ENCODE results near the gene SNX11.

The SNX11 gene

DNA sequence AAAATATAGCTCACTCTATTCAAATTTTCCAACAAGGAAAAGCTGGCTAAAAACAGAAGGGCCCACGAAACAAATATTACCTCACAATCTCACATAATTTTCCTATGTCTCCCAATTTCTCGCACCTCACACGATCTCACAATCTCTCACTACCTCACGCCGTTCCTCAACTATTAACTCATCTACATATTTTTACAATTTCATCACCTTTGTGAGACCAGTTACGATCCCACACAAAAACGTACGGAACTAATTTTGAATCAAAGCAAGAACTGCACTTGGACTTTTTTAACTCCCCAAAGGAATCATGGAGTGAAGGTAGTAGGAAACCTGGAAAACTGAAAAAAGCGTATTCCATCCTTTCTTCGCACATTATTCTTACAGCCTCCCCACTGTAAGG is 7.4 kb upstream of the SNX11 start:
- DNase-seq (ENCODE audit: low read depth in 2 of 2), result no peak

DNA sequence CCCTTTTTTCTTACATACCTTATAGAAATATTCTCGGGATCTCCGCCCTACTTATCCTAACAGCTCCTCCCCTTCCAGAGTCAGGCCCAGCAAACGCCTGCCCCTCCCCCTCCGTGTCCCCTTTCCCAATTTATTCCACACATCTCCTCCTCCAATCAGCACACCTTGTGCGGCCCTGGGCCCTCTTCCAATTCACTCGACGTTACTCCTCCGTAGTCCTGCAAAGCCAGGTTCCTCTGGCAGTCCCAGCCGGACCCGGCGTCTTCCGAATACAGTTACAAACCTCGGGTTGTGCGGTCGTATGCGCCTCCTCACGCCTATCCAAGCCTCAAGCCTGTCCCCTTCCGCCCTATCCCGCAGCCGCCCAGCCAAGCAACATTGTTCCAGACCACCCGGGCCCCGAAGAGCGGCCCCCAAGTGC is 7.0 kb upstream of the SNX11 start:
- DNase-seq (ENCODE audit: low read depth in 2 of 2), result no peak

DNA sequence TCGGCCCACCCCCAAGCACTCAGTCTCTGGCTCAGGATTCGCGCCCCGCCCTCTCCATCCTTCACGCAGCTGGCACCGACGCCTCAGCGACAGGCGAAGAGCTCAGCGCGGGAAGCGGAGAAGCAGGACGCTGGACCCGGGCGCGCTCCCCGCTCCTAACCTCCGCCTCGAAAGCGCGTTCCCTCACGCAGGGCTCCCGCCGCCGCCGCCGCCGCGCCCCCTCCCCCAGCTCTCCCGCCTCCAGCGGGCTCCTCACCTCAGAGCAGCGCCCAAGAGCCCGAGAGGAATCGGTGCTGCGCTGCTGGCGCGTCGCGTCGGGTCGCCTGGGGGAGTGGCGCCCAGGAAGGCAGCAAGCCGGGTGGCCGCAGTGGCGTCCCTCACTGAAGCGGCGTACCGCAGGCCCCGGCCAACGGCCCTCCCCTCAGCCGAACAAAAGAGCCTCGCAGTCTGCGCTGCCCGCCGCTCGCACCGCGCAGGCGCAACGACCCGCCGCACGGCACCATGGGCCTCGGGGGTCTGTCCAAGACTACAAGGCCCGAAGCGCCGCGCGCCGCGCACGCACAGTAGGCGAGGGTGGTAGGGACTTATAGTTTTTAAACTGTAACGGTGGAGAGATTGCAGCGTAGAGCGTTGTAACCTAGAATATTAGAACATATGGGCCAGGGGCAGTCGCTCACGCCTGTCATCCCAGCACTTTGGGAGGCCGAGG is 6.4 kb upstream of the SNX11 start, which contains the start of gene CBX1:
Gene CBX1 (minus strand): TSS at position 467 of the 709 bp plus-strand sequence. CDS start 24,474 bp downstream, outside the sequence.
- peak; percentile 87 to 93 for DNase-seq (ENCODE audit: low read depth in 2 of 2)

DNA sequence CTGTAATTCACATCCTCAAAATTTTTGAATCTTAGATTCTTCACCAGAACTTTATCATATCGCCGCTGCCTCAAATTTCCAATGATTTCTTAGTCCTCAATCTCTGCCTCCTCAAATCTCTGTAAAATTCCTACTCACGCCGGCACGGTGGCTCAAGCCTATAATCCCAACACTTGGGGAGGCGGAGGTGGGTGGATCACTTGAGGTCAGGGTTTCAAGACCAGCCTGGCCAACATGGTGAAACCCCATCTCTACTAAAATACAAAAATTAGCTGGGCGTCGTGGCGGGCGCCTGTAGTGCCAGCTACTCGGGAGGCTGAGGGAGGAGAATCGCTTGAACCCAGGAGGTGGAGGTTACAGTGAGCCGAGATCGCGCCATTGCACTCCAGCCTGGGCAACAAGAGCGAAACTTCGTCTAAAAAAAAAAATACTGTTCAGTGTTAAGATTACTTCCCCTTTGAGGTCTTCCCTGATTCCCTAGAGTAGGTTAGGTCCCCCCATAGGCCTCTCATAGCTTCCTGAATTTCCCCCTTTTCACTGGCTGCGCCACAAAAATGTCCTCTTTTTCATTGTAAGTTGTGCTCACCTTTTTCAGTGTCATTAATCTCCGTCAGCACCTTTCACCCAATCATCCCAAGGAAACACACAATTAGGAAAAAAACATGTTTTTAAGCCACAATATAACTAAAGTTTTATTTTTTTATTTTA is 5.4 kb upstream of the SNX11 start:
- DNase-seq (ENCODE audit: low read depth in 2 of 2), result no peak

DNA sequence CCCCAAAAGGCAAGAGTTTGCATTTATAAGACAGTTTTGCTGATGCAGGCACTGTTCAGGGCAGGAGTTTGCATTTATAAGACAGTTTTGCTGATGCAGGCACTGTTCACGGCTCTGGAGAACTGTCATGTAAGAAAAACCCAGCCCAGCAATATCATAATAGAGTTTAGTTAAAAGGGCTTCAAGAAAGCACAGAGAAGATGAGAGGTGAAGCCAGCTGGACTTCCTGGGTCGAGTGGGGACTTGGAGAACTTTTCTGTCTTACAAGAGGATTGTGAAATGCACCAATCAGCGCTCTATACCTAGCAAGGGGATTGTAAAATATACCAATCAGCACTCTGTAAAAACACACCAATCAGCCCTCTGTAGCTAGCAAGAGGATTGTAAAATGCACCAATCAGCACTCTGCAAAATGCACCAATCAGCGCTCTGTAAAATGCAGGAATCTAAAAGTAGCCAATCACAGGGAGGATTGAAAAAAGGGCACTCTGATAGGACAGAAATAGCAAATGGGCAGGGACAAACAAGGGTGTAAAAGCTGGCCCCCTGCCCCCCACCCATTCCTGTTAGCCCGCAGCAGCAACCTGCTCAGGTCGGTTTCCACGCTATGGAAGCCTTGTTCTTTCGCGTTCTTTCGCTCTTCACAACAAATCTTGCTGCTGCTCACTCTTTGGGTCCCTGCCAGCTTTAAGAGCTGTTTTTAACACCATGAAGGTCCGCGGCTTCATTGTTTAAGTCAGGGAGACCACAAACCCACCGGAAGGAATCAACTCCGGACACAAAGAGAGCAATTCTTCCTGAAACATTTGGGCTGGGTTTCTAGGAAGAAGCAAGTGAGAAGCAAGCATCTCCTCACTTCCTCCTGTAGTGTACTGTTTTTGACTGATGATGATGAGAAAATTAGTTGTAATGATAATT is 4.5 kb upstream of the SNX11 start:
- DNase-seq (ENCODE audit: low read depth in 2 of 2), result no peak

DNA sequence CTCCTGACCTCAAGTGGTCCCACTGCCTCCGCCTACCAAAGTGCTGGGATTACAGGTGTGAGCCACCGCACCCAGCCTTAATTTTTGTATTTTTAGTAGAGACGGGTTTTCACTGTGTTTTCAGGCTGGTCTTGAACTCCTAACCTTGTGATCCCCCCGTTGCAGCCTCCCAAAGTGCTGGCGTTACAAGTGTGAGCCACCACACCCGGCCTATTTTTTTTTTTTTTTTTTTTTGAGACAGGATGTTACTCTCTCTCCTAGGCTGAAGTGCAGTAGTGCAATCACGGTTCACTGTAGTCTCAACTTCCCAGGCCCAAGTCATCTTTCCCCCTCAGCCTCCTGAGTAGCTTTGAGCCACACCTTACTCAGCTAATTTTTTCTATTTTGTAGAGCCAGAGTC is 3.1 kb upstream of the SNX11 start:
- no peak for DNase-seq (ENCODE audit: low read depth in 2 of 2)

DNA sequence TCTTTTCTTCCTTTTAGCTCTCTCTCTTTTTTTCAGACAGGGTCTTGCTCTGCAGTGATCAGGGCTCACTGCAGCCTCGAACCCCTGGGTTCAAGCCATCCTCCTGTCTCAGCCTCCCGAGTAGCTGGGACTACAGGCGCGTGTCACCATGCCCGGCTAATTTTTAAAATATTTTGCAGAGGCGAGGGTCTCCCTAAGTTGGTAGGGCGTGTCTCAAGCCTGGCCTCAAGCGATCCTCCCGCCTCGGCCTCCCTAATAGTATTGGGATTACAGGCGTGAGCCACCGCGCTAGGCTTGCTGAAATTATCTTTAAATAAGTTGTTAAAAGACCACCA is 797 bp upstream of the SNX11 start:
- no peak for DNase-seq (ENCODE audit: low read depth in 2 of 2)

DNA sequence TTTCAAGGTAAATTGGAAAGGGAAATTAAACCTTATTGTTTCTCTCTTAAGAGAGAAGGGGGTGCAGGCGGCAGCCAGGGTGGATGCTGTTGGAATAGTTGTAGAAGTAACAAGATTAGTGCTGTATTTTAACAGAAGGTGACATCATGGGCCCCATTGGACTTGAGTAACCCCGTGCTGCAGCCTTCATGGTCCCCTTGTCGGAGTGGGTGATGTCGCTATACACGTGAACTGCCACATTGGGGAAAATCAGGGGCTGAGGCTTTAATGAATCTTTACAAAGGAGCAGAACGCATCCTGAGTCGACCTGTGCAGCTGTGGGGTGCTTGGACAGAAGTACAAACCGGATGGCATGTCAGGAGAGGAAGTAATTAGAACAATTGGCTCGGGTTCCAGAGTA is 3.2 kb downstream of the SNX11 start:
- no peak for DNase-seq (ENCODE audit: low read depth in 2 of 2)

DNA sequence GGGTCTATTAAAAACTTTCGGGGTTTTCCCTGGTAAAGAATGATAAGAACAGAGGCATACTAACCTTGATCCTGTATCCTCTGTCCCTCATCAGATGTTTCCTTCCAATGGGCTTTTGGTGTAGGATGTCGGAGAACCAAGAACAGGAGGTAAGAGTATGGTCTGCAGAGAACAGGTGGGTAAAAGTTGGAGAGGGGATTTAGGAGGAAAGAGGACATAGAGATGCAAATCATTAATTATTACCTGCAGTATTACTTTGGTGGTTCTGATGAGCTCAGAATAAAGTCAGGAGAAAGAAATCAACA is 4.3 kb downstream of the SNX11 start:
- DNase-seq (ENCODE audit: low read depth in 2 of 2), result no peak

DNA sequence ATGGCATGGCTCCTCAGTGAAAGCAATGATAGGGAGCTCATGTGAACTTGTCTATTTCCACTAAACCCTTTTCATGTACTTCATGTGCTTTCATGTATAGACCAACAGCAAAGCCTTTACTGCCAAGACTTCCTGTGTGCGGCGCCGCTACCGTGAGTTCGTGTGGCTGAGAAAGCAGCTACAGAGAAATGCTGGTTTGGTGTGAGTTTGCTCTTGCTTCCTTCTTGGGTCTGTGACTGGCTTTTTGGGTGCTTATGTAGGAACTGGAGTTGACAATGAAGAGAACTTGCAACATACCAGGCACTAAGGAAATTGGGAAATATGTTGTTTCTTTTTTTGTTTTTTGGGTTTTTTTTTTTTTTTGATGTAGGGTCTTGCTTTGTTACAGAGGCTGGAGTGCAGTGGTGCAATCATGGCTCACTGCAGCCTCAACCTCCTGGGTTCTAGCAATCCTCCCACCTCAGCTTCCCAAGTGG is 5.7 kb downstream of the SNX11 start:
- DNase-seq (ENCODE audit: low read depth in 2 of 2), result peak; percentile 16 to 21

DNA sequence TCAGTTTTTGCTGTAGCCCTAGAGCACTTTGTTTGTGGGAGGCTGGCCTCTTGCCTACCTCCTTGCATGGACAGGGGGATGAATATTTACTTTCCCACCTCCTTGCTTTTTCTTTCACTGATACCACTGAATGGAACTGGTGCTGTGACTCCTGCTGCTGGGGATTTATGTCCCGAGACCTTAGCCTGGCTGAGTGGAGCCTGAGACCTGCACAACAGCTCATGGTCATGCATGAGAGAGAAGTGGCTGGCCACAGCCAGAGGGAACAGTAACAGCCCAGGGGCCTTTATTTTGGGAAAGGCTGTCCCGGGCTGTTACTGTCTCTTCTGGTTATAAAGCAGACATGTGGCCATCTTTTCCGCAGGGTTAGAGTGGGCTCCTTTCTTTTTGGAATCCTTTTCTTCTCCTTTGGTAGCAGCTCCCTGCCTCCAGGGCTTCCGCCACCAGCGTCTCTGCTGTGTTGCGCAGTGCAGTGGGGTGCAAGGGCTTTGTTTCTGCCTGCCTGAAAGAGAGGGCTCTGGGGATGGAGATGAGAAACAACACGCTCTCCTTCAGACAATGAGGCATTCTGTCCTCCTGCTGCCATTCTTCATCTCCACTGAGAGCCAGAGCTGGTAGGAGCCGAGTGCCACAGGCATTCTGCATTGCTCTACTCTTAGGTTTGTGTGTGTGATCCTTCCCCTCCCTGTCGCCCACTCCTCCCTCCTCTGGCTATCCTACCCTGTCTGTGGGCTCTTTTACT is 14.5 kb downstream of the SNX11 start:
- DNase-seq (ENCODE audit: low read depth in 2 of 2), result no peak

DNA sequence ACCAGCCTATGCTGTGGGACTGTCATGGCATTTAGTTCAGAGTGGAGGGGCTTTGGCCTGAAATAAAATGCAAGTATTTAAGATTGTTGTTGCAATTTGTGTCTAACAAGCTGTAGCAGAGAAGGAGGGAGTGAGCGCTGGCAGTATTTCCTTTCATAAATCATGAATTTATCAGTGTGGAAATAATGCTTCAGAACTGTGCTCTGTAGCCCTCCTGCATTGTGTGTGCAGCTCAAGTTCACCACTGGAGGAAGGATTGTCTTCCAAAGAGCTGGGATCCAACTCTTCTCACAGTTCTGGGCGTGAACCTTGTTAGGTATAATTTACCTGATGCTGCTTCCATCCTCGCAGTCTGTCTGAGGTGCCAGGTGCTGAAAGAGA is 15.1 kb downstream of the SNX11 start:
- no peak for DNase-seq (ENCODE audit: low read depth in 2 of 2)

DNA sequence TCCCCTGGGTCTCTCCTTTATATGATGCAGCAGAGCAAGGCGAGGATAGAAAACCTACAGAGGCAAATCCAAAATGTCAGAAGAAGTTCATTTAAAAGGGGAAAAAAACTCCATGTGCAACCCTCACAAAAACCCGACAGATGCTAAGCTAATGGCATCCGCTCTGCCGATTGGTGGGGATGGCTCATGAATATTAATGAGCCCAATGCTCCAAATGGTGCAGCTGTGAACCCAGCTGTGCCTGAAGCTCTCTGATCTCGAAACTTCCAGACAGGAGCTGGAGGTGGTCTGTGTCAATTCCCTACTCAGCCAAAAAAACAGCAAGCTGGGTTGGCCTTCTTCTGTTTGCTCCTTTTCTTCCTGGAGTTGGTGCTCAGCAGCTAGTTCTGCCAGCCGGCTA is 15.5 kb downstream of the SNX11 start:
- DNase-seq (ENCODE audit: low read depth in 2 of 2), result no peak

DNA sequence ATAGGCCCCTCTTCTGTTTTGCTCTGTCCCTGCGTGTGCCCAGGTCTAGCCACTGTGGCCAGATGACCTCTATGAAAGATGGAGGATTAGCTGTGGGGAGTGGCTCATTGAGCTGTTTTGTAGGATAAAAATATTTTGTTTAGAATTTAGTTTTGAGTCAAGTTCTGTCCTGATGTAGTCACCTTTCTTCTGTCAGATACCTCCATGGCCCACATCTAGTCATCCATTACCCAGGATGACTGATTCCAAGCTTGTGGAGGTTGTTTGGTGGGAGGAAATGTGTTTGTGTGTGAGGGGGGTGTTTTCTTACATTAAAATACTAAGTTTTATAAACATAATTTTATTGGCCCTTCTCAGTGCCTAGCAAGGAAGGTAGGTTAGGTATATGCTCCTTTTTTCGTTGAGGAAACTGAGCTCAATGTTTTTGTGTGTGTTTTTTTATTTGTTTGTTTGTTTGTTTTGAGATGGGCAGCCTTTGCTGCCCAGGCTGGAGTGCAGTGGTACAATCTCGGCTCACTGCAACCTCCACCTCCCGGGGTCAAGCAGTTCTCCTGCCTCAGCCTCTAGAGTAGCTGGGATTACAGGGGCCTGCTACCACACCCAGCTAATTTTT is 16.3 kb downstream of the SNX11 start:
- no peak for DNase-seq (ENCODE audit: low read depth in 2 of 2)

DNA sequence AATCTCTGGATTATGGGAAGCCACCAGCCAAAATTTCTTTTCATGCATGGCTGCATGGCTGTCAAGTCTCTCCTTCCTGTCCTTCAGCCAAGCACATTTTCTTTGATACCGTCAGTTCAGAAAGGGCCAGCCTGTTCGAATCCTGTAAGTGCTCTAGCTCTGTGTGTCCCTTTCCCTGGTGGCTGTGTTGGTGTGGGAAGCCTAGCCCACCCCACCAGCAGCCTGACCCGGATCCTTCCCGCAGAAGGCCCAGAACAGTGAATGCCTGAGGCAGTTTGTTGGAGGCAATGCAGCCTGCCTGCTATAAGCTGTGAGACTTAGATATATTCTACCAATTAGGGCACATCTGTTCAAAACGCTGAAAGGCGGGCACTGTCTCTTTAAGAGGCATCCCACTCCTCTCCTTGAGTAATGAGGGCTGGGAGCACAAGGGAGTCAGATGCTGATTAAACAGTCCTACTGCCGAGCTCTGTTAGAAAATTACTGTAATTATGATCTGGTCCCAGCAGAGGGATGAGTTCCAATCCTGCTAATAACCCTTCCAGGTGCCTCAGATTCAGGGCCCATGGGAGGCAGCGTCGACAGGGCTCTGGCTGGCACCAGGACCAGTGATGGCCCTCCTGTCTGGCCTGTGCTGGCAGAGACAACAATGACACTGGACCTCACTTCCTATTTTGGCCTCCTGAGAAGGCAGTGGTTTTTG is 18.4 kb downstream of the SNX11 start:
- no peak for DNase-seq (ENCODE audit: low read depth in 2 of 2)

DNA sequence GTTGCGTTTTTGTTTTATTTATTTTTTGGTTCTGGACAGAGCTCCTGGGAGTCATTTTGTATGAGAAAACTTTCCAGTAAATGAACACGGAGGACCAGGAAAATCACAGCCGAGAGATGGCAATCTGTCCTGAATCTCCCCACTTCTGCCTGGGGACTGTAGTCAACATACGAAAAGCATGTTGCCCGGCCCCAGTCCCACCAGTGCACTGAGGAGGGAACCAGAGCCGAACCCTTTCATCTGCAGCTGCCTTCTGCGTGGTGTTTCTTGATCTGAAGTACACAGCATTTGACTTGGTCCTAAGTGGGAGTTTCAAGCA is 18.9 kb downstream of the SNX11 start:
- no peak for DNase-seq (ENCODE audit: low read depth in 2 of 2)

DNA sequence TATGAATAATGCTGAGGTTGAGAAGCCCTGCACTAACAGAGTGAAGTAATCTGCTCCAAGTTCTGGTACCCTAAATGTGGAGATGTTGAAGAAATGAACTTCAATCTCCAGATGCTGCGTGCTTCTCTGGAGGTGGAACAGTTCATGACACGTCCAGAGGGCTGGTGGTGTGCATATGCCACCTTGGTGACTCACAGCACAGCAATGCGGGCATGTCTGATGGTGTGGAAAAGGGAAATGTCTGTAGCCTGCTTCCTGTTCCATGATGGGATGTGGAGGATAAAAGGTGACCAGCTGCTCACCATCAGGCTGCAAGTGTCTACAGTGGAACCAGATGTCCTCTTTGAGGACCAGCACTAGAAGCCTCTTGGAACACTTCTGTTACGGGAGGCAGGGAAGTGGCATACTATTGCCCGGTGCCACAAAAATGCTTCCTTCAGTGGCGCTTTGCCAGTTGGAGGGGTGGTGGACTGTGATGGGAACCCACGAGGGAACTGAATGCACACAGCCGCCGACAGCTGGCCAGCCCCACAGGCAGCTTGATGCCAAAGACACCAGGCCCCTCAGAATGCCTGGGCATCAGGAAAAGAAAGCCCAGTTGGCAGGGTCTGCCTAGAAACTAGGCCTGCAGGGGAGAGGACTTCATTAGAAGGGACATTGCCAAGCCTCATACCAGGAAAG is 19.9 kb downstream of the SNX11 start:
- no peak for DNase-seq (ENCODE audit: low read depth in 2 of 2)

DNA sequence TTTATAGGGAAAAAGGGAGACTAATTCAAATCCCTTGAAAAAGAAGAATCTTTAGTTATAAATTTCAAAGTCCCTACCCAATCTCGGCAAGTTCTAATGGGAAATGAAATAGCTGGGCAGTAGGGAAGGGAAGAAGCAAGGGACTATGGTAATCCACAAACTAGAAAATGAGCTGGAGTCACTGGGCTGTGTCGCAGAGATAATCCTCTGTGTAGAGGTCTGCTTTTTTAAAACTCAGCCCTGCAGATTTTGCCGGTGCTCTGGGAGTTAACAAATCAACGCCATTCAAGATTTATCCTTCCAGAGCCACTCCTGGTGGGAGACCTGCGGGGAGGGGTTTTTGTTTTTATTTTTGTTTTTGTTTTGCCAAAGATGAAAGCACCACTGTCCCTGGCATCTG is 20.8 kb downstream of the SNX11 start:
- DNase-seq (ENCODE audit: low read depth in 2 of 2), result no peak

DNA sequence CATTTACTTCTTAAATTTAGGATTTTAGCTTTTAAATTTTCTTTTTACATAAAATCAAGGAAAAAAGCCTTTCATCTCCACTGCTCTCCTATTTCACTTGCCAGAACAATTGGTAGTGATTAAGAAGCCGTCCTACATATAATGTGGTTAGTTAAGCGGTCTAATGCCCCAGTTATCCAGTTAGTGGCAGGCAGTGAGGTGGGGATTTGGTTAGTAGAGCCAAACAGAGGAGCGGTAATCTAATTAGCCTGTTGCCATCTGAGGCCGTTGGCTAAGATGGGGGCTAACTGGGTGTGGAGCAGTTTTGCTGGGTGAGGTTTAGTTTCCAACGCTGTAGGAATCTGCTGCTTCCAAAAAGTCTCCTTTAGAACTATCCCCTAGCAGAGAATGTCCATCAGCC is 22.4 kb downstream of the SNX11 start:
- DNase-seq (ENCODE audit: low read depth in 2 of 2), result no peak

DNA sequence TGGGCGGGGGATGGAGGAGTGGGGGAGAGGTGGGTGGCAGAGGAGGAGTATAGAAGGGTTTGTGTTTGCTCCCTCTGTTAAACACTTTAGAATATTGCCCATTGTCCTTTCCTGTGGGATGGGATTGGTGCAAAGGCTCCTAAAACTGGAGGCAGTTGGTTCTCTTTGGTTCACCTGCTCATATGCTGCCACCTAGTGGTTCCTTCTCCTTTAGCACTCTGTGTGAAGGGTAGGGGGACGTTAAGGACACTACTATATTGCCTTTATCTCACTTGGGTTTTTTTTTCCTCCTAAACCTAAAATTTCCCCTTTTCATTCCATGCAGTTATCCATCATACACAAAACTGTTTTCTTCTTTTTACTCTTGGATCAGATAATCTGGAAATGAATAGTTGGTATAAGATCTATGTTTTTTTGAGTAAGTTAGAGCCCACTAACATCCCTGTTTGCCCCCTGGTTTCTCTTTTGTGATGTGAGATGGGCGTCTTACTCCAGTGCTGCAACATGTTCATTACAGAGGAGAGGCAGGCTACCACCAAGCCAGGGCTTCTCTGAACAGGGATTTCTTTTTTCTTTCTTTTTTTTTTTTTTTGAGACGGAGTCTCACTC is 23.8 kb downstream of the SNX11 start:
- peak in 1 of 2 donors; percentile 60 for DNase-seq (ENCODE audit: low read depth in 2 of 2)

Data from stimulated activated CD4-positive, alpha-beta T cell treated with anti-CD3 and anti-CD28 coated beads, Interleukin-1b, Interleukin-23, amount 100 ng/mL, for 4 hours (primary cell).